HCT116 (cell line): ENCODE results near the gene SAMD10.
A peak's percentile ranks its signal among the peaks of the same experiment; 100 is the strongest.

Experiments used
- YY1 ChIP-seq: IDR thresholded peaks from 2 replicates; pipeline ENCODE4 v1.6.1; 2011; ENCODE audit warnings: low read length, low read depth, moderate library complexity, mild to moderate bottlenecking; ENCODE audit not compliant: insufficient replicate concordance; ENCODE audit errors: extremely low read depth
- TF ChIP-seq, protein P1 (sequence below), 3 experiments: fragments of 200-600 bp in 1 of 3; sonication (generic) in 1 of 3; IDR thresholded peaks in 2 of 3; conservative IDR thresholded peaks in 1 of 3; 2 replicates each; pipeline ENCODE4 v1.5.1; 2012 to 2017; ENCODE audit warnings: low read depth in 2 of 3, low read length in 2 of 3, antibody characterized with exemption in 1 of 3, borderline replicate concordance in 1 of 3, control low read depth in 1 of 3, mild to moderate bottlenecking in 1 of 3, mixed read lengths in 1 of 3, mixed run types in 1 of 3, moderate library complexity in 1 of 3; ENCODE audit not compliant: insufficient read depth in 1 of 3

DNA sequence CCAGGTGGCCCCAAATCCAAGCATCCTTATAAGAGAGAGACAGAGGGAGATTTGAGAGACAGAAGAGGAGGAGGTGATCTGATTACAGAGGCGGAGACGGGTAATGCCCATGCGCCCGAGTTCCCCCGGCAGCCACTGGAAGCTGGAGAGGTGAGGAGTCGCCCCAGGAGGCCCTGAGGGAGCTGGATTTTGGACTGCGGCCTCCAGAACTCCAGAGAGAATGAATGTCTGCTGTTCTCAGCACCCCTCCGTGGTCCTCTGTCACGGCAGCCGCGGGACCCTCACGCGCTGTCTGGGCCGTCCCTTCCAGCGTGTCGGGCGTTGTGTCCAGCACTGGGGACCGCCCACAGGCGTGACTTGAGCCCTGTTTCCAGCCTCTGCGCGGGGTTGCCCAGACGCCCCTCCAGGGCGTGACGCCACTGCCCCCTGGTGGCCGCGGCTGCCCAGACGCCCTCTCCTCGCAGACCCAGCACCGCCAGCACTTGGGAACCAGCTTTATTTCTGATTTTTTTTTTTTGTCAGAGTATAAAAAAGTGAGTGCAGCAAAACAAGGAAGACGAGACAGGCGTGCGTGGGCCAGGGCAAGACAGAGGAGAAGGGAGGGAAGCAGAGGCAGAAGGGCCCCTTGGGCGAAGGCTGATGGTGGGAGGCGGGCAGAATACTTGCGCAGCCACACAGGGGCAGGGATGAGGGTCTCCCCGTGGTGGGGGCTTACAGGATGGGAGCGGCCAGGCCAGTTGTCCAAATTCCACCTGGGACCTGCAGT is 5.6 kb downstream of the SAMD10 start:
- TF ChIP-seq, protein P1, sequence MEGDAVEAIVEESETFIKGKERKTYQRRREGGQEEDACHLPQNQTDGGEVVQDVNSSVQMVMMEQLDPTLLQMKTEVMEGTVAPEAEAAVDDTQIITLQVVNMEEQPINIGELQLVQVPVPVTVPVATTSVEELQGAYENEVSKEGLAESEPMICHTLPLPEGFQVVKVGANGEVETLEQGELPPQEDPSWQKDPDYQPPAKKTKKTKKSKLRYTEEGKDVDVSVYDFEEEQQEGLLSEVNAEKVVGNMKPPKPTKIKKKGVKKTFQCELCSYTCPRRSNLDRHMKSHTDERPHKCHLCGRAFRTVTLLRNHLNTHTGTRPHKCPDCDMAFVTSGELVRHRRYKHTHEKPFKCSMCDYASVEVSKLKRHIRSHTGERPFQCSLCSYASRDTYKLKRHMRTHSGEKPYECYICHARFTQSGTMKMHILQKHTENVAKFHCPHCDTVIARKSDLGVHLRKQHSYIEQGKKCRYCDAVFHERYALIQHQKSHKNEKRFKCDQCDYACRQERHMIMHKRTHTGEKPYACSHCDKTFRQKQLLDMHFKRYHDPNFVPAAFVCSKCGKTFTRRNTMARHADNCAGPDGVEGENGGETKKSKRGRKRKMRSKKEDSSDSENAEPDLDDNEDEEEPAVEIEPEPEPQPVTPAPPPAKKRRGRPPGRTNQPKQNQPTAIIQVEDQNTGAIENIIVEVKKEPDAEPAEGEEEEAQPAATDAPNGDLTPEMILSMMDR (IDR thresholded peaks at IDR 0.05 in 2 of 3, conservative IDR thresholded peaks at IDR 0.05 in 1 of 3; ENCODE audit: borderline replicate concordance in 1 of 3, insufficient read depth in 1 of 3, low read depth in 2 of 3, low read length in 2 of 3): peak in 2 of 3 experiments; percentile 95 to 97; a peak in 4 of 6 replicates
- peak; percentile 14 for TF ChIP-seq YY1
